Keratinocyte (primary cell): ENCODE data around the gene HOXB4.

ENCODE experiments used
- CTCF ChIP-seq, 3 experiments: IDR thresholded peaks in 1 of 3; conservative IDR thresholded peaks in 1 of 3; optimal IDR thresholded peaks in 1 of 3; 2 replicates in 2 of 3; 3 replicates in 1 of 3; pipeline versions ENCODE3 to v1.5.1; 2011; ENCODE audit warnings: low read length in 3 of 3, mild to moderate bottlenecking in 3 of 3, moderate library complexity in 2 of 3, control low read depth in 1 of 3, inconsistent platforms in 1 of 3; ENCODE audit not compliant: insufficient read depth in 2 of 3; ENCODE audit errors: extremely low read depth in 1 of 3
- EZH2 ChIP-seq: IDR thresholded peaks from one replicate; pipeline ENCODE4 v1.6.1; 2012; ENCODE audit warnings: inconsistent platforms, mild to moderate bottlenecking, low read length, moderate library complexity

- TF ChIP-seq CTCF (optimal IDR thresholded peaks at IDR 0.05 in 1 of 3, IDR thresholded peaks at IDR 0.05 in 1 of 3, conservative IDR thresholded peaks at IDR 0.05 in 1 of 3; ENCODE audit: extremely low read depth in 1 of 3, insufficient read depth in 2 of 3, low read length in 3 of 3) (no peak), EZH2 (no peak)
Measured at GRCh38 chr17:48567209-48567608, 10.9 kb downstream of the HOXB4 start.
